ENCODE measurements around the gene TRAPPC14.
"Not testable (repeated sequence)": the region's sequence is repeated elsewhere in the genome, so short reads cannot be mapped to it uniquely, and the experiment has no call there.

The TRAPPC14 gene

GRCh38 chr7:100158229-100159098, at the start of gene TRAPPC14:
Gene TRAPPC14, minus strand, starts transcription at chr7:100158723. Its CDS starts 224 bp downstream, at chr7:100158499.
- peak; percentile 62 for DNase-seq

- no peak for DNase-seq
These were observed 45.9 kb upstream of the TRAPPC14 start for GRCh38 chr7:100204454-100204853.

GRCh38 chr7:100200693-100201092, 42.2 kb upstream of the TRAPPC14 start:
- no peak for DNase-seq

- DNase-seq, result no peak
These were observed 39.7 kb upstream of the TRAPPC14 start for GRCh38 chr7:100198266-100198665.

- DNase-seq, result not testable (repeated sequence)
These were observed 37.4 kb upstream of the TRAPPC14 start for GRCh38 chr7:100195901-100196322.

GRCh38 chr7:100195222-100195621, 36.7 kb upstream of the TRAPPC14 start:
- DNase-seq, result no peak

GRCh38 chr7:100192969-100193368, 34.4 kb upstream of the TRAPPC14 start:
- DNase-seq, result no peak

GRCh38 chr7:100192281-100192862, 33.8 kb upstream of the TRAPPC14 start:
- not testable (repeated sequence) for DNase-seq

- DNase-seq, result no peak
These were observed 33.3 kb upstream of the TRAPPC14 start for GRCh38 chr7:100191775-100192174.

GRCh38 chr7:100190048-100190711, 31.7 kb upstream of the TRAPPC14 start:
- no peak for DNase-seq

- DNase-seq, result no peak
These were observed 30.5 kb upstream of the TRAPPC14 start for GRCh38 chr7:100189061-100189460.

- DNase-seq, result no peak
These were observed 27.2 kb upstream of the TRAPPC14 start for GRCh38 chr7:100185726-100186125.

- DNase-seq, result not testable (repeated sequence)
These were observed 24.6 kb upstream of the TRAPPC14 start for GRCh38 chr7:100183090-100183489.

GRCh38 chr7:100182616-100183015, 24.1 kb upstream of the TRAPPC14 start:
- not testable (repeated sequence) for DNase-seq

- not testable (repeated sequence) for DNase-seq
These were observed 21.6 kb upstream of the TRAPPC14 start for GRCh38 chr7:100180084-100180483.

GRCh38 chr7:100177045-100178001, 18.8 kb upstream of the TRAPPC14 start, which contains the start of the genes GPC2 and STAG3:
Gene GPC2, minus strand, starts transcription at chr7:100177381. Its CDS starts 182 bp downstream, at chr7:100177199.
Gene STAG3, plus strand, starts transcription at chr7:100177918. Its CDS starts 2,639 bp downstream, at chr7:100180557.
- DNase-seq, result peak; percentile 96

- DNase-seq, result no peak
These were observed 17.8 kb upstream of the TRAPPC14 start for GRCh38 chr7:100176096-100177044.

GRCh38 chr7:100175296-100175935, 16.9 kb upstream of the TRAPPC14 start:
- DNase-seq, result no peak

GRCh38 chr7:100174582-100174981, 16.1 kb upstream of the TRAPPC14 start:
- DNase-seq, result no peak

GRCh38 chr7:100173806-100174495, 15.4 kb upstream of the TRAPPC14 start:
- DNase-seq, result no peak

All from T1000 (cell line).